GM13977 (cell line): ENCODE data around the gene GRID2.

Source experiments
- DNase-seq: peaks from one replicate; pipeline ENCODE4 v3.0.0; 2012; ENCODE audit warnings: low spot score
- in situ Hi-C: fragments of 300-500 bp; cut with MboI; formaldehyde crosslinking; loops from one replicate; pipeline ENCODE4 v1.12.0; 2022; ENCODE audit warnings: low sequenced_read_pairs, low pct_unique_long_range_greater_than_20kb, mixed read lengths, inconsistent platforms; ENCODE audit not compliant: unreplicated experiment
- TF ChIP-seq, protein P1 (sequence below): IDR thresholded peaks from 2 replicates; pipeline ENCODE4 v1.5.1; 2012; ENCODE audit warnings: mild to moderate bottlenecking, control low read depth; ENCODE audit not compliant: insufficient read depth; ENCODE audit errors: extremely low read depth, missing control alignments

The GRID2 gene

DNA sequence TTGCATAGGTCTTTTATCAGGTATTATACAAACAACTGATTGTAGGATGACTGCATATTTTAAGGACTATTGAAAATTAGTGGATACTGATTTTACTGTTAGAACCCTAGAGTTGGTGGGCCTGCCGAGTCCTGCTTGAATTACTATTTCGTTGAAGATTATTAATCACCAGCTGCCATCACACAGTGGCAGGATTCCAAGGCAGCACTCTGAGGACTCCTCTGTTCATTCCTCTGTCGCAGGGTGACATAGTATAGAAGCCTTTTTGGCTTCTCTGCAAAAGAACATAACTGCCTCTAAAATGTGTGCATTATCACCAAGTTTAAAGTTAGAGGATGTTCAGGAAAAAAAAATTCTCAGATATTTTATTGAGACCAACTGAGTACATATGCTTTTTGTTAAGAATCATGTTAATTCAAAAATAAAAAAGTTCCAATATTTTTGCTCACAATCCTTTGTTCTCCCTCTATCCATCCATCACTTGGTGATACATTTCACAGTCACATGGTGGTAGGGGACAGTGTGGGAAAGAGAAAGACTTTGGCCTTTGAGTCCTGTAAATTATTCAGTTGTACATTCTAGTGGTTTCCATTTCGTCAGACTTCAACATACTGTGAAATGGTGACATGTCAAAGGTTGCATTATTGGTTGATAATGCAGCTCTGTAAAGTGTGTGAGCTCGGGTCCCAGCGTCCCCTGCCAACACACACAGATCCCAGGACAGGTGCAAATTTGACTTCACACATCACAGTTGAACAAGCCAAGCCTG, 332.5 kb downstream of the GRID2 start:
- in situ Hi-C loops = no loop called here
- no peak for DNase-seq
- TF ChIP-seq, protein P1, sequence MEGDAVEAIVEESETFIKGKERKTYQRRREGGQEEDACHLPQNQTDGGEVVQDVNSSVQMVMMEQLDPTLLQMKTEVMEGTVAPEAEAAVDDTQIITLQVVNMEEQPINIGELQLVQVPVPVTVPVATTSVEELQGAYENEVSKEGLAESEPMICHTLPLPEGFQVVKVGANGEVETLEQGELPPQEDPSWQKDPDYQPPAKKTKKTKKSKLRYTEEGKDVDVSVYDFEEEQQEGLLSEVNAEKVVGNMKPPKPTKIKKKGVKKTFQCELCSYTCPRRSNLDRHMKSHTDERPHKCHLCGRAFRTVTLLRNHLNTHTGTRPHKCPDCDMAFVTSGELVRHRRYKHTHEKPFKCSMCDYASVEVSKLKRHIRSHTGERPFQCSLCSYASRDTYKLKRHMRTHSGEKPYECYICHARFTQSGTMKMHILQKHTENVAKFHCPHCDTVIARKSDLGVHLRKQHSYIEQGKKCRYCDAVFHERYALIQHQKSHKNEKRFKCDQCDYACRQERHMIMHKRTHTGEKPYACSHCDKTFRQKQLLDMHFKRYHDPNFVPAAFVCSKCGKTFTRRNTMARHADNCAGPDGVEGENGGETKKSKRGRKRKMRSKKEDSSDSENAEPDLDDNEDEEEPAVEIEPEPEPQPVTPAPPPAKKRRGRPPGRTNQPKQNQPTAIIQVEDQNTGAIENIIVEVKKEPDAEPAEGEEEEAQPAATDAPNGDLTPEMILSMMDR = no peak

DNA sequence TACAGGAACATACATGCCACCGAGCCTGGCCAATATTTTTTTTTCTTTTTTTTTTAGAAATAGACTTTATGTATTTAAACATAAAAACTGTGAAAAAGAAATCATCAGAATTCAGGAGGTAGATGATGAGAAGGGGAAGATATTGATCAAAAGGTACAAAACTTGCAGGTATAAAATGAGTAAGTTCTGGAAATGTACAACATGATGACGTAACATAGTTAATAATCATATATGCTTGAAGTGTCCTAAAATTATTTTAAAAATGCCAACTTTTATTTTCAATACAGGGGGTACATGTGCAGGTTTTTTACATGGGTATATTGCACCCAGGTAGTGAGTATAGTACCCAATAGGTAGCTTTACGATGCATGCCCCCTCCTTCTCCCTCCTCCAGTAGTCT, 337.6 kb downstream of the GRID2 start:
- TF ChIP-seq, protein P1 = no peak
- in situ Hi-C loops = no loop called here
- no peak for DNase-seq

DNA sequence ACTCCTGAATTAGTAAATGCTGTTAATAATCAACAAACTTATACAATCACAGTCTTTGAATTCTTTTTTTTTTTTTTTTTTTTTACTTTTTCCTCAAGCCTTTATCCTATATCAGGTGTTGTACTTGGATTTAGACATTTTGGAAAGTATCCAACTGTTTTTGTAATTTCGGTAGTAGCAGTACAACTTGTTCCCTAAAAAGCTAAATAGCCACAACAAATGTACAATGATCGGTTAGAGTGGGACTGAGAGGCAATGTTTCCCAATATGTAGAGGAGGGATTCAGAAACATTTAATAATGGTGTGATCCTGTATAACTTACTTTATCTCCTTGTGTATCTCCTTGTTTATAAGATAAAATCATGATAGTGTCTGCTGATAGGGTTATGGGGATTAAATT, 343.1 kb downstream of the GRID2 start:
- DNase-seq = no peak
- TF ChIP-seq, protein P1 = no peak
- in situ Hi-C loops = no loop called here

DNA sequence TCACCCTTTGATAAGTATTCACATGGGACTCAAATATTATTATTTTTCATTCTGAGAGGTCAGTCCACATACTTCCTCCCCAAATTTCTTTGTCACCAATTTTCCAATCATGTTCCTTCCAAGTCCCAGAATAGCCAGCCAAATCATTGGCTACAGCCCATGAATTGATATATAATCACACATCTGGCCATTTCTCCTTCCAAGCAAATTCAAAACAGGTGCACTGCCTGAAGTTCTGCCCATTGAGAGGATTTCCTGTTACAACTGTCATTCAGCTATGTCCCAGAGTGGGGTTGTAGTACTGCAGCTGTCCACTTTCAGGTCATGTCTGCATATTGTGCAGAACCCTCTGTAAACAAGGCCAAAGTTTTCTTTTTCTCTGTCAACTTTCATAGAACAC, 347.8 kb downstream of the GRID2 start:
- in situ Hi-C loops = no loop called here
- no peak for DNase-seq
- TF ChIP-seq, protein P1 = no peak

DNA sequence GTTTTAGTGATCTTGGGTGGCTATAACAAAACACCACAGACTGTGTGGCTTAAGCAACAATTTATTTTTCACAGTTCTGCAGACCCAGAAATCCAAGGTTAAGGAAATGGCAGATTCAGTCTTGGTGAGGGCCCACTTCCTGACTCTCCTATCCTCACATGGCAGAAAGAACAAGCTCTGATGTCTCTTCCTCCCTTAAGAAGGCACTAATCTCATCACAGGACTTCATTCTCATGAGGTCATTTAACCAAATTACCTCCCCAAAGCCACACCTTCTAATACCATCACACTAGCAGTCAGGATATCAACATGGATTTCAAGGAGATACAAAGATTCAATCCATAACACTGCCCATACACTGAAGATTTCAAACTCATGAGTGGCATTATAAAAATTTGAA, 350.3 kb downstream of the GRID2 start:
- DNase-seq = no peak
- in situ Hi-C loops = no loop called here
- TF ChIP-seq, protein P1 = no peak

DNA sequence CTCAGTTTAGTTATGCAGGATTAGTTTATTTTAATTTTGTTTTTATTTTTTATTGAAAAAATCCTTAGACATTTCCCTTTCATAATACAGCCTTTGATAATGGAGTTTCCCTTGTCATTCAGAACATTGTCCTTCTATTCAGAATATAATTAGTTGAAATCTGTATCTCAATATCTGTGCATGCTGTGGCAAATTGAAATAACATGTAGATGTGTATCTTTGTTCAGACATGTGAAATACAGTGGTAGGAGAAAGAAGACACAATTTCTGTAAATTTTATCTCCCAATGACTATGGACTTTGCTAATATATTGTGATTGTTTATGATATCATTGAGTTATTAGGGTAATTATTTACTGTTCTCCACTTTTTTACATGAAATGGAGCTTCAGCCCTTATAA, 353.9 kb downstream of the GRID2 start:
- no peak for DNase-seq
- in situ Hi-C loops = no loop called here
- TF ChIP-seq, protein P1 = no peak
